Common myeloid progenitor, CD34-positive (primary cell): ENCODE data around the gene RRAGD.

Source experiments
- CTCF ChIA-PET: fragments of 350-600 bp; sonication (Branson Sonifier 250); formaldehyde crosslinking; loops from one replicate; lab custom pipeline; 2021; ENCODE audit warnings: antibody characterized with exemption; lab: Charles Lee
- POLR2A ChIA-PET: fragments of 350-600 bp; sonication (Branson Sonifier 250); formaldehyde crosslinking; loops from one replicate; lab custom pipeline; 2021; ENCODE audit warnings: antibody characterized with exemption; lab: Charles Lee
- DNase-seq, 3 donors: peaks; one replicate each; pipeline versions ENCODE4 v3.0.0 to v3.0.0-alpha.2; 2013
- H3K27ac ChIP-seq, 2 experiments: 1 replicate in 1 of 2; 2 replicates in 1 of 2; pipeline ENCODE4 v1.7.0; 2013; ENCODE audit warnings: inconsistent platforms in 2 of 2, low read length in 2 of 2, mild to moderate bottlenecking in 2 of 2, low read depth in 1 of 2, moderate library complexity in 1 of 2; ENCODE audit not compliant: severe bottlenecking in 2 of 2, insufficient read depth in 1 of 2, poor library complexity in 1 of 2
- H3K27me3 ChIP-seq, 5 experiments: replicated peaks in 2 of 5; 1 replicate in 3 of 5; 2 replicates in 2 of 5; pipeline versions ENCODE4 v1.6.1 to v1.7.0; 2013; ENCODE audit warnings: low read length in 4 of 5, mild to moderate bottlenecking in 2 of 5, moderate library complexity in 2 of 5, inconsistent platforms in 1 of 5; ENCODE audit not compliant: insufficient read depth in 5 of 5, control insufficient read depth in 4 of 5
- H3K36me3 ChIP-seq, 4 experiments: 1 replicate in 2 of 4; 2 replicates in 2 of 4; pipeline versions ENCODE4 v1.6.1 to v1.7.0; 2013; ENCODE audit warnings: low read length in 3 of 4, control low read depth in 1 of 4, mild to moderate bottlenecking in 1 of 4; ENCODE audit not compliant: control insufficient read depth in 4 of 4, insufficient read depth in 4 of 4
- H3K4me1 ChIP-seq, 4 experiments: 1 replicate in 3 of 4; 2 replicates in 1 of 4; pipeline versions ENCODE4 v1.6.1 to v1.7.1; 2013; ENCODE audit warnings: low read length in 3 of 4, mild to moderate bottlenecking in 3 of 4, control low read depth in 1 of 4, inconsistent platforms in 1 of 4, moderate library complexity in 1 of 4; ENCODE audit not compliant: control insufficient read depth in 4 of 4, insufficient read depth in 4 of 4; ENCODE audit errors: control extremely low read depth in 1 of 4
- H3K4me3 ChIP-seq, 7 experiments: 1 replicate in 4 of 7; 2 replicates in 3 of 7; pipeline versions ENCODE4 v1.5.1 to v1.7.0; 2013; ENCODE audit warnings: mild to moderate bottlenecking in 7 of 7, low read length in 6 of 7, moderate library complexity in 6 of 7, inconsistent platforms in 2 of 7, low read depth in 2 of 7, control low read depth in 1 of 7; ENCODE audit not compliant: insufficient read depth in 4 of 7, control insufficient read depth in 1 of 7; ENCODE audit errors: extremely low read depth in 1 of 7
- H3K9me3 ChIP-seq, 5 experiments: 1 replicate in 4 of 5; 2 replicates in 1 of 5; pipeline versions ENCODE4 v1.6.1 to v1.7.1; 2013; ENCODE audit warnings: low read length in 4 of 5, mild to moderate bottlenecking in 2 of 5, inconsistent platforms in 1 of 5, low read depth in 1 of 5, moderate library complexity in 1 of 5; ENCODE audit not compliant: control insufficient read depth in 4 of 5, insufficient read depth in 2 of 5; ENCODE audit errors: control extremely low read depth in 1 of 5
- WGBS: methylation state at CpG from one replicate; pipeline ENCODE4 v1.1.5; 2013; ENCODE audit not compliant: insufficient coverage; 5-methylcytosine and 5-hydroxymethylcytosine counted together

The RRAGD gene

DNA sequence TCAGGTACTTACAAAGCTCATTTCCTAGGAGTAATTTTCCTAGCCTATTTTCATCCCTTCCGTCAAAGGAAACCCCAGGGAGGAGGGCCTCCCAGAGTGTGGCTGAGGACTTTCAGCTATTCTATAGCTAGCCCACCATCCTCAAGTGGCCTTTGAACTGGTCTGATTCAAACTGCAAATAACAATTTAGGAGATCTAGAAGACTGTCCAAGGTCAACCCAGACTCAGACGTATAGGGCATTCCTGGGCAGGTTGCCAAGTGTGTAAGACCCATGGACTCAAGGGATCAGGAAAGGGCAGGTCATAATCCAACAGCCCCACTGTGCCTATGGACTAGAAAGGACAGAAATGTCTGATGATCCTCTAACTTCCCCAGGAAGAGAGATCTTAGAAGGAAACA lies 2.1 kb upstream of the RRAGD start:
- peaks cover 4 to 38% (median 25%) of the 10 kb centered on the region in 4 experiments for H3K4me1 ChIP-seq
- 45% methylated on average over 2 of the region's 2 CpGs for WGBS

GRCh38 chr6:89413006-89413400 lies 930 bp upstream of the RRAGD start:
- Histone ChIP-seq H3K4me1 (peaks cover 4 to 48% (median 26%) of the 10 kb centered on the region in 4 experiments), H3K36me3 (no peaks in the 10 kb centered on the region), H3K9me3 (no peaks in the 10 kb centered on the region), H3K4me3 (peak overlapping the region; percentile 6 to 88 (median 80)), H3K27me3 (no peaks in the 10 kb centered on the region), H3K27ac (peak overlapping the region in 1 of 2 experiments; percentile 43)
- peak in 1 of 3 donors; percentile 46 for DNase-seq
- WGBS, result 0% methylated on average over 6 of the region's 9 CpGs
- POLR2A ChIA-PET, result no interaction called here
- CTCF ChIA-PET, result interaction anchor here (0.7 to 7.8 kb wide), 5 partner anchors 10 to 41 kb away, joined by 3 to 53 read pairs (median 4); partner anchors contain the start of gene ANKRD6

More for the DNA sequence above, 2.1 kb upstream of the RRAGD start:
- POLR2A ChIA-PET, result no interaction called here
- Histone ChIP-seq H3K36me3 (no peaks in the 10 kb centered on the region), H3K4me3 (no peak overlapping the region), H3K27ac (no peak overlapping the region), H3K9me3 (no peaks in the 10 kb centered on the region), H3K27me3 (no peaks in the 10 kb centered on the region)
- no peak for DNase-seq
- CTCF ChIA-PET, result interaction anchor here (1.1 to 7.8 kb wide), 6 partner anchors 9 to 184 kb away, joined by 3 to 53 read pairs (median 4); partner anchors contain the start of gene ANKRD6

- POLR2A ChIA-PET, result interaction anchor here (1.0 to 1.2 kb wide), 2 partner anchors 9 to 21 kb away, joined by 3 to 4 read pairs; partner anchors contain the start of gene ANKRD6
- DNase-seq, result peak; percentile 50 to 80 (median 69)
- Histone ChIP-seq H3K4me3 (peak overlapping the region; percentile 44 to 88 (median 82)), H3K27ac (peak overlapping the region in 1 of 2 experiments; percentile 54), H3K36me3 (no peaks in the 10 kb centered on the region), H3K9me3 (no peaks in the 10 kb centered on the region), H3K4me1 (peaks cover 8 to 60% (median 34%) of the 10 kb centered on the region in 4 experiments), H3K27me3 (no peaks in the 10 kb centered on the region)
- CTCF ChIA-PET, result interaction anchor here (1.1 to 7.8 kb wide), 7 partner anchors 12 to 47 kb away, joined by 3 to 53 read pairs (median 4); partner anchors contain the start of gene ANKRD6
- WGBS, result under 1% methylated on average over 59 of the region's 93 CpGs
Measured at GRCh38 chr6:89411145-89412070, 665 bp downstream of the RRAGD start.

DNA sequence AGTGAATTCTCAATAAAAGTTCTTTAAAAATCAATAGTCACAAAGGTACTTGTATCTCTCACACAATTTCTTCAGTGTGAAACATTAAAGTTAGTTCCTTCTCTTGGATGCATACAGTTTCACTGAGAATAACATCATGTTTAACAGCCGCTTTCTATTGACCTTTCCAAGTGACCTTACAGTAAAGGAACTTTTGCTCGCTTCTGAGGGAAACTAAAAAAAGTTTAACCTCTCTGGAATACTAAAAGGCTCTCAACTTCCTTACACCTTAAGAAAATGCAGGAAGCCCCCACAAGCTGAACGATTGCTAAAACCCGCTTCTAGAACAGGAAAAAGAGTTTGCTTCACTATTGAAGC lies 1.3 kb downstream of the RRAGD start:
- Histone ChIP-seq H3K4me3 (peak overlapping the region; percentile 44 to 88 (median 82)), H3K27ac (no peak overlapping the region), H3K36me3 (no peaks in the 10 kb centered on the region), H3K27me3 (no peaks in the 10 kb centered on the region), H3K9me3 (no peaks in the 10 kb centered on the region), H3K4me1 (peaks cover 8 to 66% (median 40%) of the 10 kb centered on the region in 4 experiments)
- no peak for DNase-seq
- ChIA-PET CTCF (interaction anchor here (1.0 to 7.8 kb wide), 10 partner anchors 12 to 63 kb away, joined by 3 to 53 read pairs (median 4); partner anchors contain the start of gene ANKRD6), POLR2A (interaction anchor here (0.6 to 1.0 kb wide), 2 partner anchors 10 to 44 kb away, joined by 3 to 4 read pairs; no protein-coding TSS in a partner anchor)
- WGBS, result 0% methylated on average over 4 of the region's 4 CpGs

DNA sequence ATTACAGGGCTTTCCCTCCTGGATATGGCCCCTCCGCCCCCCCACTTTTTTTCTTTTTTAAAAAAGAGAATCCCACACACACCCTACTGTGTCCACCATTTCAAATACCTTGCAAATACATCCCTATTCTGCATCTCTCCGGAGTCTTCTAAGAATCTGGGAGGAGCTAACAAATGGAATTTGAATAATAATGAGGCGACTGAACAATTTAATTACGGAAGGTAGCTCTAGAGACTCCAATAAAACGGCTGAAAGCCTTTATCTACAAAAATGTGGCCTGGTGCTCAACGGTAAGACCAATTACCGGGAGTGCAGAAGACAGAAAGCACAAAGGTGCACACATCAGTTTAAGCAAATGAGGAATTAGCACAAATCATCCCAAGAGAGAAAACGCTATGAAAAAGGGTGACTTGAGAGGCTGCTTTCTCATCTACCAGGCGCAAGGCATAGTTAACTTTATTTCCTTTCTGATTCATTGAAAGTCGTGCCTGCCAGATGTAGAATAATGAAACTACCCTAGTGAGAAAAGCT lies 1.8 kb downstream of the RRAGD start:
- Histone ChIP-seq H3K4me1 (peaks cover 9 to 71% (median 42%) of the 10 kb centered on the region in 4 experiments), H3K9me3 (no peaks in the 10 kb centered on the region), H3K27me3 (no peaks in the 10 kb centered on the region), H3K27ac (no peak overlapping the region), H3K4me3 (peak overlapping the region in 6 of 7 experiments; percentile 44 to 88 (median 82)), H3K36me3 (no peaks in the 10 kb centered on the region)
- WGBS, result 67% methylated on average over 6 of the region's 10 CpGs
- CTCF ChIA-PET, result interaction anchor here (1.0 to 7.8 kb wide), 10 partner anchors 13 to 63 kb away, joined by 3 to 53 read pairs (median 3); partner anchors contain the start of gene ANKRD6
- POLR2A ChIA-PET, result interaction anchor here (0.6 to 1.0 kb wide), 2 partner anchors 11 to 44 kb away, joined by 3 to 4 read pairs; no protein-coding TSS in a partner anchor
- DNase-seq, result peak in 2 of 3 donors; percentile 36 to 38

GRCh38 chr6:89409461-89410035 lies 2.5 kb downstream of the RRAGD start:
- POLR2A ChIA-PET, result interaction anchor here (0.6 kb wide), 1 partner anchor 41 kb away, joined by 3 read pairs; no protein-coding TSS in a partner anchor
- DNase-seq, result no peak
- CTCF ChIA-PET, result interaction anchor here (1.0 to 1.5 kb wide), 5 partner anchors 14 to 62 kb away, joined by 3 to 6 read pairs (median 3); no protein-coding TSS in a partner anchor
- Histone ChIP-seq H3K4me3 (peak overlapping the region in 2 of 7 experiments; percentile 24 to 84), H3K27me3 (no peaks in the 10 kb centered on the region), H3K27ac (no peak overlapping the region), H3K4me1 (peaks cover 9 to 72% (median 42%) of the 10 kb centered on the region in 4 experiments), H3K9me3 (no peaks in the 10 kb centered on the region), H3K36me3 (peaks cover 0 to 2% (median 0%) of the 10 kb centered on the region in 4 experiments)
- WGBS, result 95% methylated on average over 4 of the region's 7 CpGs
